Gastroesophageal sphincter (tissue), 4 donors: ENCODE data around the gene KIF12. TPM values are rescaled to one million over a fixed set of nuclear protein-coding genes. Genes with fewer than 3 reads are reported as not detected.

Experiments used
- ATAC-seq: fragments of 150-250 bp; one replicate; pipeline ENCODE4 v1.9.1; 2016; ENCODE audit warnings: mild to moderate bottlenecking, moderate library complexity
- H3K27ac ChIP-seq, 4 donors: fragments of 200-600 bp; sonication (generic) in 3 of 4; 1 replicate in 3 of 4; 2 replicates in 1 of 4; pipeline ENCODE4 v1.5.1; 2016 to 2019
- H3K27me3 ChIP-seq: fragments of 200-600 bp; sonication (generic); one replicate; pipeline ENCODE4 v1.5.1; 2019
- H3K36me3 ChIP-seq, 2 donors: fragments of 200-600 bp; sonication (generic); one replicate each; pipeline ENCODE4 v1.5.1; 2019; ENCODE audit warnings: control low read depth in 1 of 2
- H3K4me1 ChIP-seq, 3 donors: fragments of 200-600 bp; sonication (generic); 1 replicate in 2 of 3; 2 replicates in 1 of 3; pipeline ENCODE4 v1.5.1; 2016 to 2019; ENCODE audit warnings: control low read depth in 2 of 3
- H3K4me3 ChIP-seq, 2 donors: fragments of 200-600 bp; sonication (generic); one replicate each; pipeline ENCODE4 v1.5.1; 2019; ENCODE audit warnings: mild to moderate bottlenecking in 1 of 2, moderate library complexity in 1 of 2
- H3K9me3 ChIP-seq, 3 donors: fragments of 200-600 bp; sonication (generic); one replicate each; pipeline ENCODE4 v1.5.1; 2017 to 2019; ENCODE audit warnings: control low read depth in 2 of 3
- EP300 ChIP-seq: sonication (generic); formaldehyde crosslinking; IDR thresholded peaks from one replicate; pipeline ENCODE4 v1.6.1; 2017; ENCODE audit warnings: antibody characterized with exemption, mild to moderate bottlenecking
- POLR2A ChIP-seq, 2 donors: fragments of 450-650 bp; IDR thresholded peaks; one replicate each; pipeline ENCODE4 v1.6.1; 2017; ENCODE audit warnings: antibody characterized with exemption in 2 of 2, mild to moderate bottlenecking in 2 of 2, moderate library complexity in 1 of 2
- POLR2AphosphoS5 ChIP-seq: sonication (generic); formaldehyde crosslinking; IDR thresholded peaks from one replicate; pipeline ENCODE4 v1.6.1; 2017; ENCODE audit warnings: antibody characterized with exemption
- WGBS, 2 donors: methylation state at CpG; one replicate each; pipeline ENCODE4 v1.1.5; 2018; ENCODE audit warnings: low coverage in 1 of 2; 5-methylcytosine and 5-hydroxymethylcytosine counted together
- total RNA-seq, 4 donors: library from RNA; depleted of rRNA; stranded (reverse); fragments of >200 nt; gene quantifications; one replicate each; pipeline ENCODE4 v1.1.0, GENCODE V29; 2016
- TF ChIP-seq, protein P1 (sequence below), 4 experiments: fragments of 200-600 bp in 2 of 4; fragments of 450-650 bp in 2 of 4; sonication (generic) in 1 of 4; IDR thresholded peaks; one replicate each; pipeline ENCODE4 v1.5.1; 2017 to 2019; ENCODE audit warnings: antibody characterized with exemption in 4 of 4, mild to moderate bottlenecking in 2 of 4, moderate library complexity in 2 of 4

Gene KIF12
- total RNA-seq, 4 donors from 2014 or later: not detected

DNA sequence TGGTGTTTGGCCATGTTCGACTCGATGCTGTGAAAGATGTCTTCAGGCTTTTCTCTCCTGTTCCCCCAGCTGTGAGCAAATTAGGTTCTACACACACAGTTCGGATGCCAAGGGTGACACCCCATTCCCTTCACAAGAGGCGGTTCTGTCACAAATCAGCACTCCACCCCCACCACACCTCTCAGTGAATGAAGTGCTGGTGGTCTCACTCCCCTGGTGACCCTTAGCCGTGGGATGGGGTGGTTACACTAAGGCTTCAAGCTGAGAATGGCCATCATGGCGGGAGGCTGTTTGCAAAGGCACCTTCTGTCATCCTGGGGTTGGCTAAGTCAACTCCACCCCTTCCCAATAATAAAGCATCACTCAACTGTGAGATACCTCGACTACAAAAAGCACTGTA is 47.4 kb downstream of the KIF12 start:
- peaks cover 0 to 53% of the 10 kb centered on the region in 2 donors for H3K36me3 ChIP-seq
- H3K27ac ChIP-seq: no peak overlapping the region
- H3K4me3 ChIP-seq: no peak overlapping the region
- no peaks in the 10 kb centered on the region for H3K27me3 ChIP-seq
- no peak for ATAC-seq
- TF ChIP-seq, protein P1, sequence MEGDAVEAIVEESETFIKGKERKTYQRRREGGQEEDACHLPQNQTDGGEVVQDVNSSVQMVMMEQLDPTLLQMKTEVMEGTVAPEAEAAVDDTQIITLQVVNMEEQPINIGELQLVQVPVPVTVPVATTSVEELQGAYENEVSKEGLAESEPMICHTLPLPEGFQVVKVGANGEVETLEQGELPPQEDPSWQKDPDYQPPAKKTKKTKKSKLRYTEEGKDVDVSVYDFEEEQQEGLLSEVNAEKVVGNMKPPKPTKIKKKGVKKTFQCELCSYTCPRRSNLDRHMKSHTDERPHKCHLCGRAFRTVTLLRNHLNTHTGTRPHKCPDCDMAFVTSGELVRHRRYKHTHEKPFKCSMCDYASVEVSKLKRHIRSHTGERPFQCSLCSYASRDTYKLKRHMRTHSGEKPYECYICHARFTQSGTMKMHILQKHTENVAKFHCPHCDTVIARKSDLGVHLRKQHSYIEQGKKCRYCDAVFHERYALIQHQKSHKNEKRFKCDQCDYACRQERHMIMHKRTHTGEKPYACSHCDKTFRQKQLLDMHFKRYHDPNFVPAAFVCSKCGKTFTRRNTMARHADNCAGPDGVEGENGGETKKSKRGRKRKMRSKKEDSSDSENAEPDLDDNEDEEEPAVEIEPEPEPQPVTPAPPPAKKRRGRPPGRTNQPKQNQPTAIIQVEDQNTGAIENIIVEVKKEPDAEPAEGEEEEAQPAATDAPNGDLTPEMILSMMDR (IDR thresholded peaks at IDR 0.05): no peak
- TF ChIP-seq EP300 (no peak), POLR2AphosphoS5 (no peak), POLR2A (IDR thresholded peaks at IDR 0.05) (no peak)
- H3K9me3 ChIP-seq: no peaks in the 10 kb centered on the region
- 75% methylated on average over 5 of the region's 7 CpGs; no CpG with 5 or more reads in 1 of the 2 donors for WGBS, 2 donors
- H3K4me1 ChIP-seq: no peaks in the 10 kb centered on the region

DNA sequence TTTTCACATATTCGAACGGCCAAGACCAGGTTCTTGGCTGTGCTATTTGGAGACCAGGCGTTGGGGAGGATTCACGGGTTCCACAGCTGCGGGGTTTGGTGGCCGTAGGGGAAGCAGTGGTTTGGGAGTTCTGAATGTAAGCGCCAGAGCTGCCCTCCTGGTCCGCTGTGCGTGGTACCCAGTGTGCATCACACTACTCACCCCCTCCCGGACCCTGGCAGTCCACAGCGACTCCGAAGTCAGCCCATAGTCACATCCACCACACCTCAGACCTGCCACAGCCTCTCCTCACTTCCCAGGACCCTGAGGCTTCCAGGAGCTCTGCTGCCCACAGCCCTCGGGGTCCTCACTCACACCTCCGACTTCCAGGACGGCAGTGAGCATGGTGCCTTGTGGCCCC is 47.8 kb downstream of the KIF12 start:
- no peak overlapping the region for H3K4me3 ChIP-seq
- H3K4me1 ChIP-seq: no peaks in the 10 kb centered on the region
- TF ChIP-seq, protein P1 (IDR thresholded peaks at IDR 0.05): no peak
- no peak for TF ChIP-seq POLR2AphosphoS5
- H3K27ac ChIP-seq: no peak overlapping the region
- H3K9me3 ChIP-seq: no peaks in the 10 kb centered on the region
- no peak for ATAC-seq
- H3K27me3 ChIP-seq: no peaks in the 10 kb centered on the region
- WGBS, 2 donors: 80% methylated on average over 1 of the region's 15 CpGs; no CpG with 5 or more reads in 1 of the 2 donors
- H3K36me3 ChIP-seq: peaks cover 0 to 49% of the 10 kb centered on the region in 2 donors

DNA sequence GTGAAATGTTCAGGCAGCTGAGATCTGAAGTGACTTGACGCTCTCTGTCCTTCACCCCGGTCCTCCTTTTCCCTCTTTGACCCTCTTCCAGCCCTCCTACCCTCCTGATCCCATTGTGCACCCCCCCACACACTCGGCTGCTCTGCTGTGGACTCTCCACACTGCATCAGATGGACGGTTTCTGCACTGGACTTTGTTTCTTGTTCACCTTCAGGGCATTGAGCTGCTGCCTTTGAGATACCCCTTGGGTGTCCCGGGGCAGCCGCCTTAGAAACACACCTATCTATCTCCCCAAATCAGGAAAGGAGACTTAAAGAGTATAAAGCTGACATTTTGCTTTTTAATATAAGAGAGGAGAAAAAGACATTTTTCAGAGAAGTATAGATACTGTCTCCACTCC is 48.4 kb downstream of the KIF12 start:
- H3K36me3 ChIP-seq: peaks cover 0 to 49% of the 10 kb centered on the region in 2 donors
- no peak overlapping the region for H3K27ac ChIP-seq
- no peaks in the 10 kb centered on the region for H3K4me1 ChIP-seq
- H3K27me3 ChIP-seq: no peaks in the 10 kb centered on the region
- TF ChIP-seq POLR2AphosphoS5 (no peak), EP300 (no peak), POLR2A (IDR thresholded peaks at IDR 0.05) (no peak)
- TF ChIP-seq, protein P1 (IDR thresholded peaks at IDR 0.05): no peak
- 89 to 93% methylated on average over 4 to 5 of the region's 6 CpGs for WGBS, 2 donors
- H3K4me3 ChIP-seq: no peak overlapping the region
- ATAC-seq: no peak
- H3K9me3 ChIP-seq: no peaks in the 10 kb centered on the region

DNA sequence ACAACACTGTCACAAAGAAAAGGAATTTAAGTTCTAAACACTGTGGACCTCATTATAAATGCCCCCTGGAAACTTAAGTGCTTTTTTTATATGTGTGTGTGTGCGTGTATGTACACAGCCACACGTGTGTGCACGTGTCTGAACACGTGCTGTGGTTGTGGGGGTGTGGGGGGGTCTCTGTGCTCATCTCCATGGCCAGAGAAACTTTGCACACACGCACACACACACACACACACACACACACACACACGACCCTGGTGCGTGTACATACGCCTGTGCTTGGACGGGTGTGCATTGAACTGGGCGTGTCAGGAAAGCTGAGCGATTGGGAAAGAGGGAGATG is 48.9 kb downstream of the KIF12 start:
- Histone ChIP-seq H3K27ac (no peak overlapping the region), H3K9me3 (no peaks in the 10 kb centered on the region), H3K27me3 (no peaks in the 10 kb centered on the region), H3K36me3 (peaks cover 0 to 49% of the 10 kb centered on the region in 2 donors), H3K4me3 (no peak overlapping the region), H3K4me1 (no peaks in the 10 kb centered on the region)
- ATAC-seq: no peak
- WGBS, 2 donors: 86 to 87% methylated on average over 3 to 10 of the region's 11 CpGs
- TF ChIP-seq EP300: no peak
- TF ChIP-seq POLR2A (IDR thresholded peaks at IDR 0.05): no peak
- TF ChIP-seq, protein P1 (IDR thresholded peaks at IDR 0.05): no peak
- TF ChIP-seq POLR2AphosphoS5: no peak

DNA sequence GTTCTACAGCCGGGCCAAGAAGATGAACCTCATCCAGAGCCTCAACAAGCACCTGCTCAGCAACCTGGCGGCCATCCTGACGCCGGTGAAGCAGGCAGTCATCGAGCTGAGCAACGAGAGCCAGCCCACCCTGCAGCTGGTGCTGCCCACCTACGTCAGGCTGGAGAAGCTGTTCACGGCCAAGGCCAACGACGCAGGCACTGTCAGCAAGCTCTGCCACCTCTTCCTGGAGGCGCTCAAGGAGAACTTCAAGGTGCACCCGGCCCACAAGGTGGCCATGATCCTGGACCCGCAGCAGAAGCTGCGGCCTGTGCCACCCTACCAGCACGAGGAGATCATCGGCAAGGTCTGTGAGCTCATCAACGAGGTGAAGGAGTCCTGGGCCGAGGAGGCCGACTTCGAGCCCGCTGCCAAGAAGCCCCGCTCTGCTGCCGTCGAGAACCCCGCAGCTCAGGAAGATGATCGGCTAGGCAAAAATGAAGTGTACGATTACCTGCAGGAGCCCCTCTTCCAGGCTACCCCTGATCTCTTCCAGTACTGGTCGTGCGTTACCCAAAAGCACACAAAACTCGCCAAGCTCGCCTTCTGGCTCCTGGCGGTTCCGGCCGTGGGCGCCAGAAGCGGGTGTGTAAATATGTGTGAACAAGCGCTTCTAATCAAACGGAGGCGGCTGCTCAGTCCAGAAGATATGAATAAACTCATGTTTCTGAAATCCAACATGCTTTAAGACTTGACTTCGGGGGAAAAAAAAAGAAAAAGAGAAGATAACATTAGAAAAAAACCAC is 49.5 kb downstream of the KIF12 start:
- no peak for ATAC-seq
- Histone ChIP-seq H3K4me3 (no peak overlapping the region), H3K9me3 (no peaks in the 10 kb centered on the region), H3K36me3 (peaks cover 0 to 49% of the 10 kb centered on the region in 2 donors), H3K27ac (no peak overlapping the region), H3K27me3 (no peaks in the 10 kb centered on the region), H3K4me1 (no peaks in the 10 kb centered on the region)
- TF ChIP-seq POLR2AphosphoS5 (no peak), POLR2A (IDR thresholded peaks at IDR 0.05) (no peak), EP300 (no peak)
- TF ChIP-seq, protein P1 (IDR thresholded peaks at IDR 0.05): no peak
- WGBS, 2 donors: 91 to 100% methylated on average over 3 to 12 of the region's 40 CpGs
